CD4-positive, CD25-positive, alpha-beta regulatory T cell (primary cell): ENCODE measurements around the gene TDRD12. TPM values are rescaled to one million over a fixed set of nuclear protein-coding genes. Genes with fewer than 3 reads are reported as not detected.

Source experiments
- ATAC-seq, 2 donors: fragments of 150-1000 bp; cut with Tn5 transposase; one replicate each; pipeline ENCODE4 v1.10.0; 2021; ENCODE audit warnings: low read depth in 2 of 2, moderate number of reproducible peaks in 2 of 2, moderate library complexity in 1 of 2
- DNase-seq, 3 donors: peaks; one replicate each; pipeline versions ENCODE4 v3.0.0 to v3.0.0-alpha.2; 2012 to 2022; ENCODE audit warnings: mixed read lengths in 1 of 3
- H3K27ac ChIP-seq: one replicate; pipeline ENCODE4 v1.7.0; 2013; ENCODE audit warnings: mild to moderate bottlenecking, low read length; ENCODE audit not compliant: insufficient read depth, poor library complexity, severe bottlenecking
- H3K27me3 ChIP-seq: one replicate; pipeline ENCODE4 v1.7.0; 2013; ENCODE audit warnings: low read length; ENCODE audit not compliant: control insufficient read depth, insufficient read depth
- H3K36me3 ChIP-seq: one replicate; pipeline ENCODE4 v1.7.0; 2013; ENCODE audit warnings: mild to moderate bottlenecking, low read length, moderate library complexity; ENCODE audit not compliant: control insufficient read depth, insufficient read depth
- H3K4me1 ChIP-seq: 2 replicates; pipeline ENCODE4 v1.7.0; 2013; ENCODE audit warnings: mild to moderate bottlenecking, low read length; ENCODE audit not compliant: insufficient read depth, control insufficient read depth, poor library complexity, severe bottlenecking
- H3K4me3 ChIP-seq: one replicate; pipeline ENCODE4 v1.7.0; 2013; ENCODE audit warnings: low read depth, mild to moderate bottlenecking, low read length, moderate library complexity
- H3K9me3 ChIP-seq, 2 experiments: 1 replicate in 1 of 2; 2 replicates in 1 of 2; pipeline ENCODE4 v1.7.0; 2013; ENCODE audit warnings: low read length in 2 of 2, mild to moderate bottlenecking in 1 of 2, moderate library complexity in 1 of 2; ENCODE audit not compliant: control insufficient read depth in 2 of 2
- H3K27ac Mint-ChIP-seq, 3 donors: one replicate each; pipeline ENCODE4 v1.8.0; 2020 to 2022; ENCODE audit warnings: mild to moderate bottlenecking in 3 of 3, mixed read lengths in 3 of 3, moderate library complexity in 2 of 3
- H3K27me3 Mint-ChIP-seq: one replicate; pipeline ENCODE4 v1.8.0; 2022; ENCODE audit warnings: mild to moderate bottlenecking, mixed read lengths
- H3K36me3 Mint-ChIP-seq: one replicate; pipeline ENCODE4 v1.8.0; 2020; ENCODE audit warnings: mixed read lengths
- H3K4me1 Mint-ChIP-seq, 4 donors: one replicate each; pipeline ENCODE4 v1.8.0; 2020 to 2022; ENCODE audit warnings: mixed read lengths in 4 of 4, mild to moderate bottlenecking in 1 of 4
- H3K4me3 Mint-ChIP-seq, 4 donors: one replicate each; pipeline ENCODE4 v1.8.0; 2020 to 2022; ENCODE audit warnings: mild to moderate bottlenecking in 4 of 4, mixed read lengths in 4 of 4, moderate library complexity in 3 of 4
- H3K9me3 Mint-ChIP-seq, 7 donors: one replicate each; pipeline ENCODE4 v1.8.0; 2020 to 2022; ENCODE audit warnings: mixed read lengths in 7 of 7, mild to moderate bottlenecking in 3 of 7, moderate library complexity in 2 of 7
- polyA plus RNA-seq, 4 donors: library from polyadenylated mRNA; unstranded; fragments of 300-500 nt; fragmentation: Illumina TruSeq; gene quantifications; one replicate each; pipeline ENCODE4 v1.2.3, GENCODE V29; 2021
- total RNA-seq: library from RNA; stranded (reverse); gene quantifications from one replicate; pipeline ENCODE4 v1.2.3, GENCODE V29; 2022

TDRD12 gene
- total and polyA plus RNA-seq, 5 donors from 2014 or later = 0.35 to 1.00 (median 0.45) TPM; not detected in 1

- Mint-ChIP-seq H3K36me3 (peaks cover 5% of the 10 kb centered on the region), H3K4me1 (peaks cover 0 to 2% (median 0%) of the 10 kb centered on the region in 4 donors), H3K4me3 (no peak overlapping the region), H3K27me3 (peaks cover 4% of the 10 kb centered on the region), H3K27ac (no peak overlapping the region), H3K9me3 (peaks cover 0 to 2% (median 0%) of the 10 kb centered on the region in 7 donors)
- ATAC-seq = no peak
- no peak for DNase-seq
- H3K27ac ChIP-seq = no peak overlapping the region
- no peak overlapping the region for H3K4me3 ChIP-seq
- H3K36me3 ChIP-seq = no peaks in the 10 kb centered on the region
- no peaks in the 10 kb centered on the region for H3K27me3 ChIP-seq
- H3K4me1 ChIP-seq = no peaks in the 10 kb centered on the region
- no peaks in the 10 kb centered on the region for H3K9me3 ChIP-seq
Measured at GRCh38 chr19:32873247-32873959, 153.8 kb downstream of the TDRD12 start.

- Histone ChIP-seq H3K4me1 (no peaks in the 10 kb centered on the region), H3K27me3 (no peaks in the 10 kb centered on the region), H3K9me3 (no peaks in the 10 kb centered on the region), H3K36me3 (no peaks in the 10 kb centered on the region), H3K4me3 (no peak overlapping the region), H3K27ac (no peak overlapping the region)
- Mint-ChIP-seq H3K9me3 (peaks cover 0 to 2% (median 0%) of the 10 kb centered on the region in 7 donors), H3K27ac (no peak overlapping the region), H3K4me1 (peaks cover 0 to 2% (median 0%) of the 10 kb centered on the region in 4 donors), H3K4me3 (no peak overlapping the region), H3K36me3 (peaks cover 12% of the 10 kb centered on the region), H3K27me3 (peaks cover 4% of the 10 kb centered on the region)
- ATAC-seq = no peak
- no peak for DNase-seq
Measured at GRCh38 chr19:32874605-32875004, 155.0 kb downstream of the TDRD12 start.

GRCh38 chr19:32875428-32875827, 155.9 kb downstream of the TDRD12 start:
- H3K27me3 Mint-ChIP-seq = peaks cover 4% of the 10 kb centered on the region
- Histone ChIP-seq H3K27me3 (no peaks in the 10 kb centered on the region), H3K9me3 (no peaks in the 10 kb centered on the region), H3K27ac (no peak overlapping the region), H3K36me3 (no peaks in the 10 kb centered on the region), H3K4me3 (no peak overlapping the region), H3K4me1 (no peaks in the 10 kb centered on the region)
- H3K4me1 Mint-ChIP-seq = peaks cover 0 to 2% (median 0%) of the 10 kb centered on the region in 4 donors
- peaks cover 15% of the 10 kb centered on the region for H3K36me3 Mint-ChIP-seq
- no peak for DNase-seq
- no peak for ATAC-seq
- no peak overlapping the region for H3K4me3 Mint-ChIP-seq
- no peak overlapping the region for H3K27ac Mint-ChIP-seq
- H3K9me3 Mint-ChIP-seq = peaks cover 0 to 2% (median 0%) of the 10 kb centered on the region in 7 donors

- peak in 1 of 3 donors; percentile 7 for DNase-seq
- H3K36me3 ChIP-seq = no peaks in the 10 kb centered on the region
- ATAC-seq = no peak
- Mint-ChIP-seq H3K27ac (peak overlapping the region in 2 of 3 donors; percentile 20 to 53), H3K4me3 (no peak overlapping the region), H3K27me3 (peaks cover 2% of the 10 kb centered on the region), H3K9me3 (peaks cover 0 to 2% (median 0%) of the 10 kb centered on the region in 7 donors), H3K4me1 (peaks cover 0 to 2% (median 0%) of the 10 kb centered on the region in 4 donors), H3K36me3 (peaks cover 15% of the 10 kb centered on the region)
- H3K4me1 ChIP-seq = no peaks in the 10 kb centered on the region
- H3K27me3 ChIP-seq = no peaks in the 10 kb centered on the region
- H3K4me3 ChIP-seq = no peak overlapping the region
- no peaks in the 10 kb centered on the region for H3K9me3 ChIP-seq
- H3K27ac ChIP-seq = no peak overlapping the region
Measured at GRCh38 chr19:32876236-32876918, 156.8 kb downstream of the TDRD12 start.

GRCh38 chr19:32876919-32877285, 157.3 kb downstream of the TDRD12 start:
- Histone ChIP-seq H3K4me1 (no peaks in the 10 kb centered on the region), H3K4me3 (no peak overlapping the region), H3K27me3 (no peaks in the 10 kb centered on the region), H3K27ac (no peak overlapping the region), H3K36me3 (no peaks in the 10 kb centered on the region), H3K9me3 (no peaks in the 10 kb centered on the region)
- Mint-ChIP-seq H3K4me1 (peaks cover 0 to 2% (median 0%) of the 10 kb centered on the region in 4 donors), H3K9me3 (peaks cover 0 to 2% (median 0%) of the 10 kb centered on the region in 7 donors), H3K27ac (no peak overlapping the region), H3K4me3 (no peak overlapping the region), H3K27me3 (no peaks in the 10 kb centered on the region), H3K36me3 (peaks cover 15% of the 10 kb centered on the region)
- no peak for ATAC-seq
- DNase-seq = no peak

Other genes with a start within 250 kb of the TDRD12 start
- gene PDCD5, start 138.6 kb upstream of the TDRD12 start, total RNA-seq = 35.3 TPM
- gene PDCD5, start 138.6 kb upstream of the TDRD12 start, polyA plus RNA-seq = 100 to 1,000 TPM; 139 to 201 (median 150) TPM
- 39.0 TPM for gene ANKRD27, start 44.6 kb upstream of the TDRD12 start, total RNA-seq
- gene ANKRD27, start 44.6 kb upstream of the TDRD12 start, polyA plus RNA-seq = 10 to 100 TPM; 17.2 to 22.8 (median 19.0) TPM
- gene RGS9BP, start 43.9 kb upstream of the TDRD12 start, total RNA-seq = 0.39 TPM
- under 1 TPM in 2 of 4 donors, not detected in 2; 0.26 to 0.32 TPM for gene RGS9BP, start 43.9 kb upstream of the TDRD12 start, polyA plus RNA-seq
- gene NUDT19, start 27.9 kb upstream of the TDRD12 start, total RNA-seq = 7.3 TPM
- gene NUDT19, start 27.9 kb upstream of the TDRD12 start, polyA plus RNA-seq = 1 to 10 TPM; 3.1 to 5.0 (median 4.0) TPM
- 0.32 TPM for gene SLC7A9, start 150.0 kb downstream of the TDRD12 start, total RNA-seq
- not detected for gene SLC7A9, start 150.0 kb downstream of the TDRD12 start, polyA plus RNA-seq